Coronary artery (tissue), 2 donors: Measurements from ENCODE around the gene IFRD2.
A peak's percentile ranks its signal among the peaks of the same experiment; 100 is the strongest.

ENCODE experiments used
- DNase-seq: peaks from one replicate; pipeline ENCODE4 v3.0.0-alpha.2; 2017; ENCODE audit warnings: low spot score
- H3K27ac ChIP-seq, 2 donors: fragments of 200-600 bp; sonication (generic); one replicate each; pipeline ENCODE4 v1.5.1; 2016 to 2019
- H3K4me3 ChIP-seq: fragments of 200-600 bp; sonication (generic); 2 replicates; pipeline ENCODE4 v1.5.1; 2016; ENCODE audit warnings: mild to moderate bottlenecking, moderate library complexity
- TF ChIP-seq, protein P1 (sequence below): fragments of 200-600 bp; sonication (generic); IDR thresholded peaks from one replicate; pipeline ENCODE4 v1.5.1; 2019; ENCODE audit warnings: antibody characterized with exemption

The IFRD2 gene

GRCh38 chr3:50299929-50300680 is 7.9 kb upstream of the IFRD2 start:
- DNase-seq, result no peak
- Histone ChIP-seq H3K27ac (peak overlapping the region; percentile 91 to 92), H3K4me3 (peak overlapping the region; percentile 74)
- TF ChIP-seq, protein P1, sequence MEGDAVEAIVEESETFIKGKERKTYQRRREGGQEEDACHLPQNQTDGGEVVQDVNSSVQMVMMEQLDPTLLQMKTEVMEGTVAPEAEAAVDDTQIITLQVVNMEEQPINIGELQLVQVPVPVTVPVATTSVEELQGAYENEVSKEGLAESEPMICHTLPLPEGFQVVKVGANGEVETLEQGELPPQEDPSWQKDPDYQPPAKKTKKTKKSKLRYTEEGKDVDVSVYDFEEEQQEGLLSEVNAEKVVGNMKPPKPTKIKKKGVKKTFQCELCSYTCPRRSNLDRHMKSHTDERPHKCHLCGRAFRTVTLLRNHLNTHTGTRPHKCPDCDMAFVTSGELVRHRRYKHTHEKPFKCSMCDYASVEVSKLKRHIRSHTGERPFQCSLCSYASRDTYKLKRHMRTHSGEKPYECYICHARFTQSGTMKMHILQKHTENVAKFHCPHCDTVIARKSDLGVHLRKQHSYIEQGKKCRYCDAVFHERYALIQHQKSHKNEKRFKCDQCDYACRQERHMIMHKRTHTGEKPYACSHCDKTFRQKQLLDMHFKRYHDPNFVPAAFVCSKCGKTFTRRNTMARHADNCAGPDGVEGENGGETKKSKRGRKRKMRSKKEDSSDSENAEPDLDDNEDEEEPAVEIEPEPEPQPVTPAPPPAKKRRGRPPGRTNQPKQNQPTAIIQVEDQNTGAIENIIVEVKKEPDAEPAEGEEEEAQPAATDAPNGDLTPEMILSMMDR, result no peak

DNA sequence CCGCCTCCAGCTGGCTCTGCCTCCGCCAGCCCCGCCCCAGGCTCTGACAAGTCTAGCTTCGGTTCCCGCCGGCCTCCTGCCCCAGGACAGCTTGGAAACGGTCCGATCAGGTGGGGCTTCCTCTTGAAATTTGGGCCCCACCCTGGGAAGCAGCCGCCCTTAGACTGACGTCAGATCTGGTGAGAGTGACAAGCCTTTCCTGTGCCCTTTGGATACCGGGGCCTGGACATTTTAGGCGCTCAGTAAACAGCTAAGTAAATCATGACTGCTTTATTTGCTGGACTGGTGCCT is 7.4 kb upstream of the IFRD2 start:
- H3K27ac ChIP-seq, result peak overlapping the region; percentile 91 to 92
- peak overlapping the region; percentile 74 for H3K4me3 ChIP-seq
- TF ChIP-seq, protein P1, result no peak
- no peak for DNase-seq

- TF ChIP-seq, protein P1, result peak; percentile 13
- Histone ChIP-seq H3K27ac (peak within 1 kb of the TSS; percentile 91 to 92), H3K4me3 (peak within 1 kb of the TSS; percentile 74)
- peak; percentile 100 for DNase-seq
Measured at GRCh38 chr3:50298836-50299637, 6.8 kb upstream of the IFRD2 start, which contains the start of the genes HYAL3 and NAA80. TSS of gene HYAL3 (minus strand) at chr3:50299405. CDS start at chr3:50295602, 3,803 bp downstream. TSS of gene NAA80 (minus strand) at chr3:50299405. CDS start at chr3:50297463, 1,942 bp downstream.

DNA sequence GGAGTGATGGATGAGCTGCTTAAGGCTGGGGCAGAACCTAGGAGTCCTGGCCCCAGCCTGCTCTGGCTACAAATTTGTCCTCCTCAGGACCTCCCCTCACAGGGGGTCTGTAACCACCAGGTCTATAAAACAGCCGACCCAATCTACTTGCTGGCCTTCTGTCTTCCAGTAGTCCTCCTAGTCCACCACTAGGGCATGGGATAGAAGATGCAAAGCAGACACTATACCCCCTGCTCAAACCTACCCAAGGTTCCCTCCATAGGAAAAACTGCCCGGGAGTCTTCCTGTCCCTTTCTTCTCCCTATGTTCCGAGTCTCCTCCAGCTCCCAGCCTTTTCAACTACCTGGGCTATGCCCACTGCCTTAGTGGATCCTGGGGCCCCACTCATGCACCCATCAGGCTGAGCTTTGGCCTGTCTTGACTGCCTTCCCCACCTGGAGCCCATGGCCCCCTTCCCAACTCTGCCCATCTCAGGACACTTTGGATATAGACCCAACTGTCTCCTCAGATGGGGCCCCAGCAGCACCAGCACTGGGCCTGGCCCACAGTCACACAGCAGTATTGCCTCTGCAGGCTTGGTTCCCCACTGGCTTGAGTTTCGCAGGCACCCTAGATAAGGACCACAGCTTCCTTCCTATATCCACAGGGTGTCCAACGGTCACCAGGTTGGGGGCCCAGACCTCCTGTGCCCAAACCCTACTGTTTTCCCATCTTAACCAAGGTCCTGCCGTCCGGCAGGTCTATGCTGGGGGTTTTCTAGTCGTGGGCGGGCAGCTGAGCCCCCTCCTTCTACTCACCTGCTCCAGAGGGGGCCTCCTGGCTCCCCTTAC is 5.9 kb upstream of the IFRD2 start:
- Histone ChIP-seq H3K27ac (peak overlapping the region; percentile 91 to 92), H3K4me3 (peak overlapping the region; percentile 74)
- DNase-seq, result peak; percentile 77
- TF ChIP-seq, protein P1, result no peak

GRCh38 chr3:50297384-50297775 is 5.2 kb upstream of the IFRD2 start:
- H3K27ac ChIP-seq, result no peak overlapping the region
- DNase-seq, result no peak
- H3K4me3 ChIP-seq, result no peak overlapping the region
- TF ChIP-seq, protein P1, result no peak

- DNase-seq, result peak; percentile 75
- TF ChIP-seq, protein P1, result no peak
- no peak overlapping the region for H3K27ac ChIP-seq
Measured at GRCh38 chr3:50296721-50297383, 4.6 kb upstream of the IFRD2 start.

More at GRCh38 chr3:50296721-50297383, 4.6 kb upstream of the IFRD2 start:
- H3K4me3 ChIP-seq, result no peak overlapping the region
